ENCODE results near the gene TMEM143. TPM values are rescaled to one million over a fixed set of nuclear protein-coding genes. Genes with fewer than 3 reads are reported as not detected.

TMEM143 gene
- total RNA-seq, 1 donor from 2014 or later, result 5.4 TPM

DNA sequence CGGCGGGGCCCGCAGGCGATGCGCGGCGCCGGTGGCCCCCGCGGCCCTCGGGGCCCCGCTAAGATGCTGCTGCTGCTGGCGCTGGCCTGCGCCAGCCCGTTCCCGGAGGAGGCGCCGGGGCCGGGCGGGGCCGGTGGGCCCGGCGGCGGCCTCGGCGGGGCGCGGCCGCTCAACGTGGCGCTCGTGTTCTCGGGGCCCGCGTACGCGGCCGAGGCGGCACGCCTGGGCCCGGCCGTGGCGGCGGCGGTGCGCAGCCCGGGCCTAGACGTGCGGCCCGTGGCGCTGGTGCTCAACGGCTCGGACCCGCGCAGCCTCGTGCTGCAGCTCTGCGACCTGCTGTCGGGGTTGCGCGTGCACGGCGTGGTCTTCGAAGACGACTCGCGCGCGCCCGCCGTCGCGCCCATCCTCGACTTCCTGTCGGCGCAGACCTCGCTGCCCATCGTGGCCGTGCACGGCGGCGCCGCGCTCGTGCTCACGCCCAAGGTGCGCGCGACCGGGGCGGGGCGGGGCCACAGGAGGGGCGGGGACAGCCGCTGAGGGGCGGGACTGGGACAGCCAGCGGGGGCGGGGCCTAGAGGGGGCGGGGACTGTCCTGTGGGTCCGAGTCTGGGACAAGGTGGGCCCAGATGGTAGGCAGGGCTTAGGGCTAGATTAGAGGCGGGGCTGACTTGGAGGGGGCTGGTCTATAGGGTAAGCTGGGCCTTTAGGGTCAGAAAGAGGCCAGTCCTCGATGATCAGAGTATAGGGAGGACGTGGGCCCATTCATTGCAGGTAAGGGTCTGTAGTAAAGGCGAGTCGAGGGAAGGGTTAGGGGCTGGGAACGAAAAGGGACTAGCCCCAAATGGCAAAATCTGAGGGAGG, 34.9 kb upstream of the TMEM143 start:
- TF ChIP-seq, protein P1, sequence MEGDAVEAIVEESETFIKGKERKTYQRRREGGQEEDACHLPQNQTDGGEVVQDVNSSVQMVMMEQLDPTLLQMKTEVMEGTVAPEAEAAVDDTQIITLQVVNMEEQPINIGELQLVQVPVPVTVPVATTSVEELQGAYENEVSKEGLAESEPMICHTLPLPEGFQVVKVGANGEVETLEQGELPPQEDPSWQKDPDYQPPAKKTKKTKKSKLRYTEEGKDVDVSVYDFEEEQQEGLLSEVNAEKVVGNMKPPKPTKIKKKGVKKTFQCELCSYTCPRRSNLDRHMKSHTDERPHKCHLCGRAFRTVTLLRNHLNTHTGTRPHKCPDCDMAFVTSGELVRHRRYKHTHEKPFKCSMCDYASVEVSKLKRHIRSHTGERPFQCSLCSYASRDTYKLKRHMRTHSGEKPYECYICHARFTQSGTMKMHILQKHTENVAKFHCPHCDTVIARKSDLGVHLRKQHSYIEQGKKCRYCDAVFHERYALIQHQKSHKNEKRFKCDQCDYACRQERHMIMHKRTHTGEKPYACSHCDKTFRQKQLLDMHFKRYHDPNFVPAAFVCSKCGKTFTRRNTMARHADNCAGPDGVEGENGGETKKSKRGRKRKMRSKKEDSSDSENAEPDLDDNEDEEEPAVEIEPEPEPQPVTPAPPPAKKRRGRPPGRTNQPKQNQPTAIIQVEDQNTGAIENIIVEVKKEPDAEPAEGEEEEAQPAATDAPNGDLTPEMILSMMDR (conservative IDR thresholded peaks at IDR 0.05; ENCODE audit: low read depth, low read length), result no peak
- no peak for DNase-seq (ENCODE audit: low read depth)
- peak overlapping the region; percentile 44 for H3K4me3 ChIP-seq (ENCODE audit: low read depth, low read length)

DNA sequence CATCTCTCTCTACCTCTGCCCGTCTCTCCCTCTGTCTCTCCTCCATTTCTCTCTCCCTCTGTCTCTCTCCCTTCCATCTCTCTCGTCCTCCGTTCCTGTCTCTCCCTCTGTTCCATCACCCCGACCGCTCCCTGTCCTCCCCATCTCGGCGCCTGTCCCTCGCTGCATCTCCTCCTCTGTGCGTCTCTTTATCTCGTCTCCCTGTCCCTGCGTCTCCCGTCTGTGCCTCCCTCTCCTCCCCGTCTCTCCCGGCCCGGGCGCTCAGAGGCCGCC, 34.3 kb upstream of the TMEM143 start:
- no peak for DNase-seq (ENCODE audit: low read depth)
- TF ChIP-seq, protein P1 (conservative IDR thresholded peaks at IDR 0.05; ENCODE audit: low read depth, low read length), result no peak
- H3K4me3 ChIP-seq (ENCODE audit: low read depth, low read length), result peak overlapping the region; percentile 44

DNA sequence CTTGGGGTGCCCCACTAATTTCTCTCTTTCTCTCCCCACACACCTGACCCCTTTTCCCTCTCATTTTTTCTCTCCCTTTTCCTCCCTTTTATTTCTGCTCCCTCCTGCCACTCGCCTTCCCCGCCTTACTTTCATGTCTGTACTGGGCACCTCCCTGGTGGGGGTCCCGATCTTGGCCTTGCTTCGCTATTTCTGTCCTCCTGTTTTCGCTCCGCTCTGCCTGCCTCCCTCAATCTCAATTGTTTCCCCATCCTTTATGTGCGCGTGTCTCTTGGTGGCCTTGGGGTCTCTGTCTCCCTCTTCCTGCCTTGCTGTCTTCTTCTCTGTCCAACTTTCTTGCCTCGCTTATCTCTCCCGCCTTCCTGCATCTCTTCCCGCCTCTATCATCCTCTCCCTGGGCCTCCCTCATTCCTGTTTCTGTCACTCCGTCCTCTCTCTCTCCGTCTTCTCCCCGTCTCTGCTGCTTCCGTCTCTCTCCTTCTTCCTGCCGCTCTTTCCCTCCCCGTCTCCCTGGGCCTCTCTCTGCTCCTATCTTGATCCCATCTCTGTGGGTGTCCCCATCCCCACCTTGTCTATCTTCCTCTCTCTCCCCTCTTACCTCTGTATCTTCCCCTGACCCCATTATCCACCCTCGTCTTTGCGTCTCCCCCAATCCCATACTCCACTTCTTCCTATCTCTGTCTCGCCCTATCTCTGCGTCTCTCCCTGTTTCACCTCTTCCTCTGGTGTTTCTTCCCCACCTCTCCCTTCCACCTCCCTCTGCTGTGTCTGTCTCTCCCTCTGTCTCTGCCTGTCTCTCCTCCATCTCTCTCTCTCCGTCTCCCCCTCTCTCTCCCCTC, 33.7 kb upstream of the TMEM143 start:
- DNase-seq (ENCODE audit: low read depth), result no peak
- H3K4me3 ChIP-seq (ENCODE audit: low read depth, low read length), result peak overlapping the region; percentile 44
- TF ChIP-seq, protein P1 (conservative IDR thresholded peaks at IDR 0.05; ENCODE audit: low read depth, low read length), result no peak

DNA sequence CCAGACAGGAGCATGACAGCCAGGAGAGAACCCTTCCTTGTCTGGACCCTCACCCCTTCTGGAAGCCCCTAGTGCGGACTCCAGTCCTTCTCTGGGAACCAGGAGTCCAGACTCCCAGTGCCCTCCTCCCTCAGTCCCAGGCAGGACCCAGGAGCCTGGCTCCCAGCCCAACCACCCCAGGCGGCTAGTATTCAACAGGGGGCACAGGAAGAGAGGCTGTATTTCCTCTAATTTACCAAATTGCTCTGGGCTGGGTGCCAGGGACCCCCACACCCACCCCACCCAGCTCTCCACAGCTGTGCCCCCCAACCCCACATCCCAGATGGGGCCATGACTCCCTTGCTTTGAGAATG, 33.1 kb upstream of the TMEM143 start:
- DNase-seq (ENCODE audit: low read depth), result no peak
- TF ChIP-seq, protein P1 (conservative IDR thresholded peaks at IDR 0.05; ENCODE audit: low read depth, low read length), result no peak
- H3K4me3 ChIP-seq (ENCODE audit: low read depth, low read length), result no peak overlapping the region

DNA sequence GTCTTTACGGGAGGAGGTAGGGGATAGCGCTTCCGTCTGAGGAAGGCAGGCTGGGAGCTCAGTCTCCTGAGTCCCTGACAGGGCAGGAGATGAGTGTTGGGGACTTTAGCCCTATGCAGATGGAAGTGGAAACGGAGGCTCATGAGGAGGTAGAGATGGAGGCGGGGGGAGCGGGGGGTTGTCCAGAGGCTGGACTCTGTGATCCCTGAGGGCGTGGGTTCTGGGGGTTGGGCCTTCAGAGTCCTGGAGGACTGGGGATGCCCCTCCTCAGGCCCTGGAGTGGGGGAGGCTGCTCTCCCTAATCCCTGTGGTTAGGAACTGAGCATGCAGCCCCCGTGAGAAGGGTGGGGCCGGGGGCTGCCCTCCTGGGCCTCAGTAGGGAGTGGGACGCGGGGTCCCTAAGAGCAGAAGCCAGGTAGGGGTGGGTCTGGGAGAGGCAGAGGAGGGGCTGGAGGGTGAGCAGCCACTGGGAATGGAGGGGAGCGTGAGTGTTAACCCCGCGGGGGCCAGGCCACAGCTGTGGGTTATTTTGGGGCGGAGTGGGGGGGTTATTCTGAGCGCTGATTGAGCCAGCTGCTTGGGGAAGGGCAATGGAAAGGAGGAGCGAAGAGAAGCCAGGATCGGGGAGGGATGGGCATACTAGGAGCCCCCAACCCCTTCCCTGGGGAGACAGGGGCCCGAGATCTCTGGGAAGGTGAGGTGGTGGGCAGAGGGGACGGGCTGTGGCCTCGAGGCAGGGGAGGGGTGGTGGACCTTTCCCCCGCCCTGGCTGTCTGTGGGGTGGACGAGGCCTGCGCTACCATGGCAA, 32.5 kb upstream of the TMEM143 start:
- no peak overlapping the region for H3K4me3 ChIP-seq (ENCODE audit: low read depth, low read length)
- TF ChIP-seq, protein P1 (conservative IDR thresholded peaks at IDR 0.05; ENCODE audit: low read depth, low read length), result no peak
- DNase-seq (ENCODE audit: low read depth), result no peak

DNA sequence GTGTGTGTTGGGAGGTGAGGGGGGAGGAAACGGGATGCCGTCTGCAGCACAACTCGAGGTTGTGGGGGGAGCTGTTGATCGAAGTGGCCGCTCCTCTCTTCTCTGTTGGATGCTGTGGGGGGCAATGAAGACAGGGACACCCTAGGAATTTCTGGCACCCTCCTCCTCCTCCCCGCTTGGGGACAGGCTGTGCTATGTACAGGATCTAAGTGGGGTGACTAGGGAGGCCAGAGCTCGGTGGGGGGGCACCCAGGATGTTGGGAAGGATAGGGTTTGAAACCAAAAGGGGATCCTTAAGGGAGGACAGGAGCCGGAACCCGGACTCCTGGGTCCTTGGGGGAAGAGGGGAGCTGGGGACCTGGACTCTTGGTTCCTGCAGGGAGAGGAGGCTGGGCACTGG, 31.8 kb upstream of the TMEM143 start:
- no peak for DNase-seq (ENCODE audit: low read depth)
- TF ChIP-seq, protein P1 (conservative IDR thresholded peaks at IDR 0.05; ENCODE audit: low read depth, low read length), result no peak
- H3K4me3 ChIP-seq (ENCODE audit: low read depth, low read length), result no peak overlapping the region

Data from epithelial cell of proximal tubule (primary cell).